Esophagus squamous epithelium (tissue), 5 donors: ENCODE data around the gene WWC1. TPM values are rescaled to one million over a fixed set of nuclear protein-coding genes. Genes with fewer than 3 reads are reported as not detected.
A peak's percentile ranks its signal among the peaks of the same experiment; 100 is the strongest.

Experiments used
- DNase-seq: peaks from one replicate; lab custom pipeline; 2025; lab: John Stamatoyannopoulos, UW
- H3K27ac ChIP-seq, 4 donors: fragments of 200-600 bp; sonication (generic); one replicate each; pipeline ENCODE4 v1.5.1; 2016 to 2019; ENCODE audit warnings: mild to moderate bottlenecking in 1 of 4
- H3K27me3 ChIP-seq, 4 donors: fragments of 200-600 bp; sonication (generic); 1 replicate in 3 of 4; 2 replicates in 1 of 4; pipeline versions ENCODE4 v1.5.1 to v1.6.0; 2017 to 2021; ENCODE audit warnings: antibody characterized with exemption in 1 of 4
- H3K36me3 ChIP-seq, 3 donors: fragments of 200-600 bp; sonication (generic); one replicate each; pipeline ENCODE4 v1.5.1; 2016 to 2019
- H3K4me1 ChIP-seq, 3 donors: fragments of 200-600 bp; sonication (generic); one replicate each; pipeline ENCODE4 v1.5.1; 2017 to 2019
- H3K4me3 ChIP-seq, 4 donors: fragments of 200-600 bp; sonication (generic); 1 replicate in 3 of 4; 2 replicates in 1 of 4; pipeline ENCODE4 v1.5.1; 2016 to 2019; ENCODE audit warnings: mild to moderate bottlenecking in 2 of 4, moderate library complexity in 1 of 4
- H3K9me3 ChIP-seq, 3 donors: fragments of 200-600 bp; sonication (generic); one replicate each; pipeline ENCODE4 v1.5.1; 2016 to 2019
- CTCF ChIP-seq, 6 experiments: fragments of 450-650 bp in 4 of 6; fragments of 200-600 bp in 2 of 6; sonication (generic) in 2 of 6; IDR thresholded peaks; one replicate each; pipeline ENCODE4 v1.5.1; 2016 to 2019; ENCODE audit warnings: antibody characterized with exemption in 6 of 6, mild to moderate bottlenecking in 4 of 6, moderate library complexity in 4 of 6
- POLR2A ChIP-seq, 4 donors: fragments of 450-650 bp; IDR thresholded peaks; one replicate each; pipeline ENCODE4 v1.6.1; 2017; ENCODE audit warnings: antibody characterized with exemption in 4 of 4, mild to moderate bottlenecking in 4 of 4, moderate library complexity in 3 of 4
- WGBS, 2 donors: methylation state at CpG; one replicate each; pipeline ENCODE4 v1.1.5; 2018; 5-methylcytosine and 5-hydroxymethylcytosine counted together
- intact Hi-C: fragments of 100-400 bp; cut with DNase I; formaldehyde crosslinking; loops from one replicate; pipeline ENCODE4 v1.15.0; 2022
- total RNA-seq, 4 donors: library from RNA; depleted of rRNA; stranded (reverse); fragments of >200 nt; gene quantifications; one replicate each; pipeline ENCODE4 v1.1.0, GENCODE V29; 2016
- donor health status: DM: yes; HTN: yes; CAD: no.

WWC1 gene
- total RNA-seq, 4 donors from 2014 or later = 14.4 to 25.0 (median 16.1) TPM

GRCh38 chr5:168263121-168263520 lies 28.3 kb upstream of the WWC1 start:
- 68 to 75% methylated on average over 13 of the region's 13 CpGs for WGBS, 2 donors
- intact Hi-C loops = no loop called here
- Histone ChIP-seq H3K27ac (no peak overlapping the region), H3K27me3 (no peaks in the 10 kb centered on the region), H3K4me3 (no peak overlapping the region), H3K36me3 (no peaks in the 10 kb centered on the region), H3K4me1 (no peaks in the 10 kb centered on the region), H3K9me3 (no peaks in the 10 kb centered on the region)
- no peak for DNase-seq
- TF ChIP-seq POLR2A (IDR thresholded peaks at IDR 0.05) (no peak), CTCF (IDR thresholded peaks at IDR 0.05) (no peak)

- intact Hi-C loops = no loop called here
- Histone ChIP-seq H3K27ac (no peak overlapping the region), H3K4me1 (peaks cover 6 to 19% (median 14%) of the 10 kb centered on the region in 3 donors), H3K4me3 (no peak overlapping the region), H3K27me3 (no peaks in the 10 kb centered on the region), H3K36me3 (no peaks in the 10 kb centered on the region), H3K9me3 (no peaks in the 10 kb centered on the region)
- WGBS, 2 donors = 80 to 92% methylated on average over 3 to 6 of the region's 6 CpGs
- DNase-seq = no peak
- no peak for TF ChIP-seq POLR2A (IDR thresholded peaks at IDR 0.05)
- no peak for TF ChIP-seq CTCF (IDR thresholded peaks at IDR 0.05)
Observed at GRCh38 chr5:168266016-168266415, 25.4 kb upstream of the WWC1 start.

GRCh38 chr5:168268949-168269936 lies 22.2 kb upstream of the WWC1 start:
- no peaks in the 10 kb centered on the region for H3K9me3 ChIP-seq
- H3K4me3 ChIP-seq = peak overlapping the region; percentile 12 to 59 (median 35)
- intact Hi-C loops = no loop called here
- WGBS, 2 donors = 3 to 8% methylated on average over 17 to 19 of the region's 30 CpGs
- no peak for DNase-seq
- no peaks in the 10 kb centered on the region for H3K36me3 ChIP-seq
- H3K27me3 ChIP-seq = no peaks in the 10 kb centered on the region
- TF ChIP-seq CTCF (IDR thresholded peaks at IDR 0.05) = peak; percentile 80 to 97 (median 90)
- no peak for TF ChIP-seq POLR2A (IDR thresholded peaks at IDR 0.05)
- H3K27ac ChIP-seq = peak overlapping the region in 1 of 4 donors; percentile 22
- H3K4me1 ChIP-seq = peaks cover 6 to 19% (median 14%) of the 10 kb centered on the region in 3 donors

GRCh38 chr5:168269937-168270330 lies 21.5 kb upstream of the WWC1 start:
- no peaks in the 10 kb centered on the region for H3K27me3 ChIP-seq
- H3K4me1 ChIP-seq = peaks cover 6 to 19% (median 14%) of the 10 kb centered on the region in 3 donors
- no peak for DNase-seq
- TF ChIP-seq POLR2A (IDR thresholded peaks at IDR 0.05) (no peak), CTCF (IDR thresholded peaks at IDR 0.05) (no peak)
- peak overlapping the region in 1 of 4 donors; percentile 22 for H3K27ac ChIP-seq
- no peaks in the 10 kb centered on the region for H3K36me3 ChIP-seq
- H3K4me3 ChIP-seq = no peak overlapping the region
- intact Hi-C loops = loop anchor here (10.0 kb wide), 2 partner anchors 145 to 215 kb away; partner anchors contain the start of gene RARS1
- WGBS, 2 donors = 42 to 50% methylated on average over 3 of the region's 3 CpGs
- no peaks in the 10 kb centered on the region for H3K9me3 ChIP-seq

GRCh38 chr5:168270476-168270875 lies 21.0 kb upstream of the WWC1 start:
- intact Hi-C loops = loop anchor here (10.0 kb wide), 2 partner anchors 144 to 214 kb away; partner anchors contain the start of gene RARS1
- Histone ChIP-seq H3K27ac (no peak overlapping the region), H3K4me1 (peaks cover 6 to 19% (median 14%) of the 10 kb centered on the region in 3 donors), H3K4me3 (no peak overlapping the region), H3K36me3 (no peaks in the 10 kb centered on the region), H3K27me3 (no peaks in the 10 kb centered on the region), H3K9me3 (no peaks in the 10 kb centered on the region)
- no peak for TF ChIP-seq CTCF (IDR thresholded peaks at IDR 0.05)
- no peak for TF ChIP-seq POLR2A (IDR thresholded peaks at IDR 0.05)
- 72 to 73% methylated on average over 3 of the region's 3 CpGs for WGBS, 2 donors
- no peak for DNase-seq
